ENCODE measurements around the gene IER5.

IER5 gene

DNA sequence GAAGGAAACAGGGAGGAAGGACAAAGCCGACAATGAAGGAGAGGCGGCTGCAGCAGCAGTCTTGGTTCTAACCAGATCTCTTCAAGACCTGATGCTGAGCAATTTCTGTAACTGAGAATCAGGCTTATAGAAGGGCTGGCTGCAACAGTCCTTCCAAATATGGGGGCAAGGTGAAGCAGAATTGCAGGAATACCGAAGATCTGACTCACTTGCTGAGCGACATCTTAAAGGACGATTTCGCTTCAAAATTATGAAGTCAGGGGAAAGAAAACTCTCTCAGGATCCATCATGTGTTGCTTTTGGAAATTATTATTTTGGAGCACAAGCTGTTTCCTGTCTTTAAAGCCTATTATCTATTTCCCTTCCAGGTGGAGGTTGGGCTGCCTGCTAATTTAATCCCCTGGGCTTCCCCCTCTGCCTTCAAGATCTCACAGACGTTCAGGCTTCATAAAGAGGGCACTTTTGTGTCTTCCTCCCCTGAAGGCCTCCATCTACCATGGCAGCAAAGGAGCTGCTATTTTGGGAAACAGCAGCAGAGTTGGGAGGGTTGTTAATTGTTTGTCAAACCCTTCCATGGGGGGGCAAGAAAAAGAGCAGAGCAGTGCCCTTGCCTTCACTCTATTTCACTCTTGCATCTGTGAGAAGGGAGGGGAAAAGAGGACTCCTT lies 10.8 kb upstream of the IER5 start:
- no peak for DNase-seq

DNA sequence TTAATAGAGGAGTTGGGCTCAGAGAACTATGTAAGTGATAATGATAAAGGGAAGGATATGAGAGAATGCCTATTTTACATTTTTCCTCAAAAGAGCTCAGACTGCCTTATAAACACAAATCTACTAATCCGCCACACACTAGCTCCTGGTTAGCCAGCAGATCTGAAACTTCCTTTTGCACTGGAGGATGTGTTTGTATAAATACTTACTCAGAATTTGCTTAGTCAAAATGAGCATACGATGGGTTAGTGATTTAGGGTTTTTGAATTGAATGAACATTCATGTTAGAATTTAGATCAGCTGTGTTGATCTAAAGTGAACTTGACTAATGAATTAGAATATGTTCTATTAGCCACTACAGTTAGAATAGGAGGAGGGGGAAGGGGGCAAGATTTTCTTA lies 9.1 kb upstream of the IER5 start:
- no peak for DNase-seq

DNA sequence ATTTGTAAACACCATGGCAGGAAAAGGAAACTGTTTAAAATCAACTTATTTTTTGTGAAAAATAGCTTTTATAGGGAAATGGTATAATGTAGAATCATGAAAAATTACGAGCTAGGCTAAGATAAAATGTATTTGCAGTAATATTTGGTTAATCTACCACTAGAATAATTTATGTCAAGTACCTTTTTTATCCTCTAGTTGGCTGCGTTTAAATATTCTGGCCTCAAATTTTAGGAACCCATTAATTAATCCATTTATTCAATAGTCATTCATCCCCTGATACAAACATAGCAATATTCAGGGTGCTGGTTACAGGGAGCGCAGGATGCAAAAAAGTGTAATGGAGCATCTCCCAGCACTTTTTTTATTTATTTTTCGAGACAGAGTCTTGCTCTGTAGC lies 8.6 kb upstream of the IER5 start:
- DNase-seq = no peak

DNA sequence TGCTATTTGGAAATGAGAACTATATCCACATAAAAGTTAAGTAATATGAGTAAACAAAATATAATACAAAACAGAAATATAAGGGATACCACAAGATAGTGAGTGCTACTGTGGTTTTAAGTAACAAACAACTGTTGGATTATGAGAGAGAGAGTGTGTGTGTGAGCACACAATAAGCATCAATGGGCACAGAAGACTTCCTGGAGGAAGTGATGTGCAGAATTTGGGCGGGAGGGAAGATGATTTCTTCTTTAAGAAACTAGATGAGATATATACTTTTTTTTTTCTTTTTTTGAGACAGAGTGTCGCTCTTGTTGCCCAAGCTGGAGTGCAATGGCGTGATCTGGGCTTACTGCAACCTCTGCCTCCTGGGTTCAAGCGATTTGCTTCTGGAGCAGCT lies 7.9 kb upstream of the IER5 start:
- DNase-seq = no peak

DNA sequence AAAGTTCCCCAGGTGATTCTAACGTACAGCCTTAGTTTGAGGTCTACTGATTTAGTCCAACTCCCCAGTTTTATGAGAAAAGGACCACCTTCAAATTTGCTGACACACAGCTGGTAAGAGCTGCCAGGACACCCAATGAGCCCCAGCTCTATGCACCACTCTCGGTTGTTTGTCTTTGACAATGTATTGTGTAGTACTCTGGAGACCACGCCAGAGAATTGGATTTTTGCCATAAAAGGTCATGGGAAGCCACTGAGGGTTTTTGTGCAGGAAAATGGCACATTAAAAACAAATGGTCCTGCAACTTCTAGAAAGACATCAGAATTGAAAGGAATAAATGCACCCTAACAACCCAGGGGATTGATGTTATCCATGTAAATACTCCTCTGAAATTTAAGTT lies 7.1 kb upstream of the IER5 start:
- DNase-seq = no peak

DNA sequence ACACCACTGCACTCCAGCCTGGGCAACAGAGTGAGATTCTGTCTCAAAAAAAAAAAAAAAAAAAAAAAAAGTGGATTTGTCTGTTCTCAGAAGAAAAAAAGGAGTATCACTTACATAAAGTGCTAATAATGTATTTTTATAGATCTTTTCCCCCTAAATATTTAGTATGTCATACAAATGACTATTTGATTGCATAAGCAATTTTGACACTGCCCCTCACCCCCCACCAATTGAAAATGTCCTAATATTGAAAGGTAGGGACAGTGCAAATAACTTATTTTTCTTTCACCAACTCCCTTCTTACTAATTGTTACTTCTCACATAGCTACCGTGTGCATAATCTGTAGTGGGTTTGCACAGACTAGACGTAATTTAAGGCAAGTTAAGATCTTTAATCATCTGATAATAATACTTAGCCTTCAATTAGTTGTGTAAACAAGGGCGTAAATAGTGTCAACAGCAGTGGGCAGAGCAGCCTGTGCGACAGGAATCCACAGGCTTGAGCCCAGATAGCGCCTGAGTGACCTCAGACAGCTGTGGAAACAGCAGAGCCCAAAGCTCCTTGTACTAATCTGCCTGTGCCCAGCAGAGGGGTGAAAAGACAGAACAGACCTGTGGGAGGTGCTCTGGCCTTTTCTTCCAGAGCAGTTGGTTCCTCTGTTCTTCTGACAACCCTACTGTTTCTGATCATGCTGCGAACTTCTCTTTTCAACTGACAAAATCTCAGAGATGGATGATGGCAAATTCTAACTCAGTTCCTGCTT lies 4.5 kb upstream of the IER5 start:
- DNase-seq = no peak

DNA sequence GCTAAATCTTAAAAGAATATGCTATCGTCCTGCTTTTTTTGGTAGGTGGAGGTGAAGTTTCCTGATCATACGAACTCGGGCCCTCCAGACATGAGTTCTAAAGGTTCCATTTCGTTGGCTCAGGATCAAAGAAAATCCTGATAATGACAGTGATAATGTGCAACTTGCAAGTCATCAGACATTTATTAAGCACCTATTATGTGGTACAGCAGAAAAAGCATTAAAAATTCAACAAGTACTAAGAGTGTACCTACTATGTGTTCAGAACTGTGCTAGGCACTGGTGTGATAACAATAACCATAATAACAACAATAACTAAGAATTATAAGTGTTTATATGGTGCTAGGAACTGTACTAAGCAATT lies 3.9 kb upstream of the IER5 start:
- DNase-seq = no peak

DNA sequence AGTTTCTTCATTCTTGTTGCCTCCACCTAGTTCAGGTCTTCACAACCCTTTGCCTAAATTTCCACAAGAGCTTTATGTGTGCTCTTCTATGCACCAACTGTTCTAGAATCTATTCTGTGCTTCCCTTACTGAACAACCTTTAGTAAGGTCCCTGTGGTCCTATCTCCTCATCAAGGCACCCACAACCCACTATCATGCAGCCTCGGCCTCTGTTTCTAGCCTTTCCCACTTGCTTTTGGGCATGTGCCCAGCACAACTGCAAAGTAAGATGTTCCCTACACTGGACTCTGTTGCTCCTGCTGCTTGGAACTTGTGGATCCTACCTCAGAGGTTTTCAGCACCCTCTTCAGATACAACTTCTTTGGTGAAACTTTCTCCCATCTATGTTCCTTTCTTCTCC lies 2.4 kb upstream of the IER5 start:
- no peak for DNase-seq

DNA sequence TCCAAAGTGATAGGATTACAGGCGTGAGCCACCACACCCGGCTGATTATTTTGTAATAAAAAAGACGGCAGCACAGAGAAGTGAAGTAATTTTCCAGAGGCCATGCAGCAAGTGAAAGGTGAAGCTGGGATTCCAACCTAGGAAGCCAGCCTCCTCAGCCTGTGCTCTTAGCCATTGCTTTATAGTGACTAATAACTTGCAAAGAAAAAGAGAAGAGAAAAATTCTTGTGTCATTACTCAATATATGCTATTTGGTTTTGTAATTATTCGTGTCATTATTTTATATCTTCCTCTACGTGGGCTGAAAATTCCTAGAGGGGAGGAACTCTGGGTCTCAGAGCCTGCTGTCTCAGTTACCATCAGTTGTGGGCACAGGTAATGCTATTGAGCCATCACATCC lies 1.6 kb upstream of the IER5 start:
- DNase-seq = no peak

DNA sequence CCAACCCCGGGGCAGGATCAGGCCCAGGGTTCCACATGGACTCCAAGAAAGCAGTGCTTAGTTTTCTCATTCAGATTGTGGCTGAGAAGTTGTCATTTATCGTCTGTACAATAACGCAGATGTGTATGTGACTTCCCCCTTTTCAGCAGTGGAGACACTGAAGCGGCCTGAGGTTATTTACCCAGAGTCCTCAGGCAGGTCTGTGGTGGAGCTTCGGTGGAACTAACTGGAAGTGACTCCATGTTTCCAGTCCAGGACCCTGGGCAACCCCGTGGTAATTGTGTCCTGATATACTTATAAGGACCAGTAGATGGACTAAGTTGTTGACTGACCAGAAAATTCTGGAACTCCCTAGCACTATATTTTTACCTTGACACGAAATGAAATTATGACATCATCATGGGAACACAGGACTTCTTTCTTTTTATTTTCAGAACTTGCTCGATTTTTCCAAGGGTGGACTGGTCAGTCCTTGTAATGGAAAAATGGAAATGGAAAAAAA lies 1.0 kb upstream of the IER5 start:
- no peak for DNase-seq

DNA sequence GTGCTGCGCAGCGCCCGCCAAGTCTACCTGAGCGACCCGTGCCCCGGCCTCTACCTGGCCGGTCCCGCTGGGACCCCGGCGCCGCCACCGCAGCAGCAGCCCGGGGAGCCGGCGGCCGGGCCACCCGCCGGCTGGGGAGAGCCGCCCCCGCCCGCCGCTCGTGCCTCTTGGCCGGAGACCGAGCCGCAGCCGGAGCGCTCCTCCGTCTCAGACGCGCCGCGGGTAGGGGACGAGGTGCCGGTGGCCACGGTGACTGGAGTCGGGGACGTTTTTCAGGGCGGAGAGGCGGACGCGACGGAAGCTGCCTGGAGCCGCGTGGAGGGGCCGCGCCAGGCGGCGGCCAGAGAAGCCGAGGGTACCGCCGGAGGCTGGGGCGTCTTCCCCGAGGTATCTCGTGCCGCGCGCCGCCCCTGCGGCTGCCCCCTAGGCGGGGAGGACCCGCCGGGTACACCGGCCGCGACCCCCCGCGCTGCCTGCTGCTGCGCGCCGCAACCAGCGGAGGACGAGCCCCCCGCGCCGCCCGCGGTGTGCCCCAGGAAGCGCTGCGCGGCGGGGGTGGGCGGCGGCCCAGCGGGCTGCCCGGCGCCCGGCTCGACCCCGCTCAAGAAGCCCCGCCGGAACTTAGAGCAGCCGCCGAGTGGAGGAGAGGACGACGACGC lies 646 bp downstream of the IER5 start:
- DNase-seq = peak in 1 of 2 donors; percentile 30

DNA sequence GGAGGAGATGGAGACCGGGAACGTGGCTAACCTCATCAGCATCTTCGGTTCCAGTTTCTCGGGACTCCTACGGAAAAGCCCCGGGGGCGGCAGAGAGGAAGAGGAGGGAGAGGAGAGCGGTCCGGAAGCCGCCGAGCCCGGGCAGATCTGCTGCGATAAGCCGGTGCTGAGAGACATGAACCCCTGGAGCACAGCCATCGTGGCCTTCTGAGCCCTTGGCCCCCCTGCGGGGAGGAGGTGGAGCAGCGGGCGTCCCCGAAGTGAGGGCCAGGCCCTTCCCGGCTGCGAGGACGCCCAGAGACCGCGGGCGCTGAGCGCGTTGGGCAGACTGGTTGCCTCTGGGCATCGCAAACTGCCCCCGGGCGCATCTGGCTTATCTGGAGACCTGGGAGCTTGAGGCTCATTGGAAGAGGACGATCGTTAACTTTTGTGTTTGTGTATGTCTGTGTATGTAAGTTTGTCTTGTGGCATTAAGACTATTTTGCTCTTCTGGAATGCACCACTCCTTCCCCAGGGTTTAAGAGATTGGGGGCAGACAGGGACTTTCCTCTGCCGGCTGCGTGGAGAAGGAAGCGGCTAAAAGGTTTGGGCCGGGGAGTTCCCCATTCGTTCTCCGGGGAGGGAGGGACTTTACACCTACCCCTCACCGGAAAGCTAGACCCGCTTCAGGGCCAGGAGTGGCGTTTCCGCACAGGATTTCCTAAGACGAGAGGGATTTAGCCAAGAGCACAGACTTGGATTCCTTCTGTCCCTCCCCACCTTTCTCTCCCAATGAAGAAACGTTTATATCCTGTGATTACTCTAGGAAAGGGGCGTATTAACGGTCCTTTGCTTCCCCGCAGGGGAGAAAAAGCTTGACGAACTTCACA lies 1.4 kb downstream of the IER5 start:
- DNase-seq = peak; percentile 54 to 69

DNA sequence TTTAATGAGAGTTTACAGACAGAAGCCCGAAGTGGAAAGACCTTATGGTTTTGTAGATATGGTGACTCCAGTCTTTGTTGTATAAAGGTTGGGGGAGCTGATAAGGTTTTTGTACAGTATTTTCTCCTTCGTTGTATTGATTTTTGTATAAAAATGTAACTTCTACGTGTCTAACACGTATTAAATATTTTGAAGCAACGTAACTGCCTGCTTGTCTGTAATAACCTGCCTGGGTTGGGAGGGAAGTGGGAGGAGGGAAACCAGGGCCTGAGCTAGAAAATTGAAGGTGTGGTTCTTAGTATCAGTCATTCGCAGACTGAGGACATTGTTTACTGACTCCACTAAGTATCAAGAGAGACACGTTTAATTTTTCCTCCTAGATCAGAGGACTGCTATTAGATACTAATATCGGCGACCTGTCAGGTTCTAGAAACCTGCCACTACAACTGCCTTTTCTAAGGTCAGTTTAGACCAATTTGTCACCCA lies 2.2 kb downstream of the IER5 start:
- DNase-seq = no peak

DNA sequence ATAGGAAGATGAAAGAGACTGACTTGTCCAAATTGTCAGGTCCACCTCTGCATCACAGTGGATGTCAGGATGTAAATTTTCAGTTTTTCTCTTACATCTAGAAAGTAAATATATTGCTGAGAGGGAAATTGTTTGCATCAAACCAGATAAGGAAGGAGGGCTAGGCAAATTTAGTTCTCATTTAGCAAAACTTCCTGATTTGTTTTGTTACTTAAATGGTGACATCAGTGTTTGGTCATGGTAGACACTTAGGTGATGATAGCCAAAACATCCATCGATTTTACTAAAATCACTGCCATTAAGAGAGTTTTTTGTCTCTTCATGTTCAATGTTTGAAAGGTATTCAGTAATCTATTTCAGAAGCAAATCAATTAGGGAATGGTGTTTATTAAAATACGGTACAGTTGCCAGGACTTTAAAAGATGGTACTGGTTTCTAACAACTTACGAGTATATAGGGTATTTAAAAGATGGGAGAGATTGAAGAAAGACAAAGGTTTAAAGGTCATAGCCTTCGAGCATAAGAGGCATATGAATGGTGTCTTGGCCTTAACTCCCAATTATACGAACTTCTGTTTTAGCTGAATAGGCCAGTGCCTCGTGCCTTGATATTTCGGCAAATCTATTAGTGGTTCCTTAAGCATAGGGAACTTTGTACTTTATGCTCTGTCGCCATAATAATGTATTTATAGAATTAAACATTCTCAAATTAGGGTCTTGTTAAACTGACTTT lies 3.0 kb downstream of the IER5 start:
- DNase-seq = no peak

DNA sequence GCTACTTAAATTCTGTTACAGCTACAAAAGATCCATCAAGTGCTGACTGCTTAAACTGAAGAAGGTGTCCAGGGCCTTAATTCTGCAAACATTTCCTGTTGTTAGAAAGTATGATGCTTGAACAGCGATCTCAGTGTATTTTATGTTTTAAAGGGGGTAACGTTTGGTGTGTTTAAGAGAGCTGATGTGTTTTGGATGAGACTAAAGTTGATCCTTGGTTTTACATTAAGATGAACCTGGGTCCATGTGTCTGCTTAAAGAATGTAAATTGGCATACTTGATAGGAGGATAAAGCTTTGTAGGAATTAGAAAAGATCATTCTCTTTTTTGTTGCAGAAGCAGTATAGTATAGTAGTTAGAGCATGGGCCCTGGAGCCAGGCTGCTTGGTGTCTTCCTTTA lies 3.6 kb downstream of the IER5 start:
- no peak for DNase-seq

DNA sequence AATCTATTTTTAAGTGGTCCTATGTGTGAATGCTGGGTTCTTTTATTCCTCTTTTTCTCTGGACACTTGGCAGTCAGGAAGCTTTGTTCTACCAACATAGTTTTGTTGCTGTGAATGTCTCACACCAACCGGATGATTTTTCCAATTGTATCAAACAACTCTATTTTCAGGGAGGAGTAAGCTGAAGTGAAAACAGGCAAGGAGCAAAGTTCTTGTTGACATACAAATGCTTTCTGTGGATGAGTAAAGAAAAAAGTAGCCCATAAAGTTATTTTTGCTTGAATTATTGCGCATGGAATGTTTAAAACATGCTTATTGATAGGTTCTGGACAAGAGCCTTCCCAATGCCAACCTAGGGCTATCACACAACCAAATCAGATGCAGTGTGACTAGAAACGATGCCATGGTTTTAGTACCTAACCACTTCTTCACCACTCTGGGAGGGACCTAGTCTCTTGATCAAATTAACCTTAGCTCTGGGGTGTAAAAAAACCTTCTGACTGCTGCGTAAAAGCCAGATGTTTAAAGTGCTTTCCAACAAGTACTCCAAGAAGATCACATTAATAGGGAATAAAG lies 4.5 kb downstream of the IER5 start:
- no peak for DNase-seq

DNA sequence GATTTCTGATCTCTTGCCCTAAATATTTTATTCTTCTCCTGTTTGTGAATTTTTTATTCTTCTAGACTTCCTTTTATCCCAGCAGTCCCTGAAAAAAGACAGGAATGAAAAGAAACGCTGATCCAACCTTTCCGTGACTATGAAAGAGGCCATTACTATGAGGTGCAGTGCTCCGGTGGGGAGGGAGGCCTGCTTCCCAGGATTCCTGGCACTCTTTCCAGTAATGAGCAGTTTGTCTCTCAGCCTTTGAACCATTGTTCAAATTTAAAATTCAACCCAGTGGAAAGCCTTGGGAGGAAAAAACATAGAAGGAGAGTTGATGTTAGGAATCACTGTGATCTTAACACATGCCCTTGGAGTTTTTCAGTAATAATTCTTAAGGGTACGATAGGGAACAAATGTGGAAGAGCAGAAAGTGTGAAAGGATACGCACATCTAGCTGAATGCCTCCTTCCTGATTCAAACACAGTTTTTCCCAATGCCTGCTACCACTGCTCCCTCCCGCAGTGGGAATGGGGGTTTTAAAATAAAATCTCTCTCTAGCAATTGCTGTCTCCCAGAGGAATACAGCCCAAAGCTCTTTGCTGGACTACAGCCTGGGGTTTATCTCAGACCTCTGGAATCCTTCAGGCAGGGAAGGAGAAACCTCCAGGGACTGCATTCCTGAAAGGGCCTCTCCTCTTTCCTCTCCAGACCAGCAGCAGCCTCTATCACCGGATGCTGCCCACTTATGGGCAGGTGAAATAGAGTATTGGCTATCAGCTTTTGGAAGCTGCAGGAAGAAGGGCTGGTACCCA lies 6.1 kb downstream of the IER5 start:
- DNase-seq = no peak

DNA sequence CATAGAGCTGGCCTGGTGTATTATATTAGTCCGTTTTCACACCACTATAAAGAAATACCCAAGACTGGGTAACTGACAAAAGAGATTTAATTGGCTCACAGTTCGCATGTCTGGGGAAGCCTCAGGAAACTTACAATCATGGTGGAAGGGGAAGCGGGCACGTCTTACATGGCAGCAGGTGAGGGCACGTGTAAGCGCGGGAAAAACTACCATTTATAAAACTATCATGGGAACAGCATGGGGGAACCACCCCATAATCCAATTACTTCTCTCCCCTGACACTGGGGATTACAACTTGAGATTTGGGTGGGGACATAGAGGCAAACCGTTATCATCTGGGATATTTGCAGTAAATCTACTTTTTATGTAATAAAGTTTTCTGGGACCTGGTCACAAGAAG lies 6.8 kb downstream of the IER5 start:
- DNase-seq = no peak

DNA sequence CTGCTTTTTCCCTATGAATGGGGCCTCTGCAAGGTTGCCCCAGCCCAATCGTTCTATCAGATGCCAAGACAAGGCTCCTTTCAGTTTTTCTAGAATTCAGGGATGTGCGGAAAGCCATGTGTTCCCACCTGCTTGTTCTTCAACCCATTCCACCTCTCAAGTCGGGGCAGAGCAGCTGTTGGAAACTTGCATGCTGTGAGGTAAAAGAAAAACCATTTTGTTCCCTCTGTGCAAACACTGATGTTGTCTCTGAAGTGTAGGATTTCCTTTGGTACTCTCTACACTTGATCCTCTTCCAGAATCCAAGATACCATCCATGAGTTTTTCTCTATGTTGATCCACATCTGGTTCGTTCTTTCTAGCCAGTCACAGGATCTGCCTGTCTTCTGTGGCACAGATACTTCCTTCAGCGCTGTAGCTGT lies 7.3 kb downstream of the IER5 start:
- DNase-seq = no peak

DNA sequence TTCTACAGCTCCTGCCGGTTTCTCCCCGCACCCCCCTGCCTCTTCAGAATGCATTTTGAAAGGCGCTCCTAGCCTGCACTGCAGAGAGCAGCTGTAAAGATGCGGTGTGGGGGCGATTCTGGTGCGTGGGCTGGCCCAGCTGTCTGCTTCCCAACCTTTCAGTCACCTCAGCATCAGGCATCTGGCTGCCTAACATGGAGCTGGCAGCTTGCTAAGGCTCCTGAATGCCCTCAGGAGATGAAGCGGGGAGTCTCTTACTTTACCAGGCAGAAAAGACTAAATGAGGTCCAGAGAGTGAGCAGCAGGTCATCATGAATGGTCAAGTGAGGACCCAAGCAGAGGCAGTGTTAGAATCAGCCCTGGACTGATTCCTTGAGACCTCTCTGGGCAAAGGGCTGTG lies 8.7 kb downstream of the IER5 start:
- DNase-seq = no peak
